OCI-LY3 (cell line): Measurements from ENCODE around the gene PDIA5.

ENCODE experiments used
- H2AFZ ChIP-seq: fragments of 200-600, 300-600 bp; shearing (Covaris generic); 2 replicates; pipeline ENCODE4 v1.6.0; 2014; ENCODE audit warnings: antibody characterized with exemption, low read depth, low read length
- H3K27ac ChIP-seq: fragments of 200-600, 300-600 bp; sonication (generic); 2 replicates; pipeline ENCODE4 v1.5.1; 2014; ENCODE audit warnings: mild to moderate bottlenecking, low read length, moderate library complexity, mixed read lengths
- H3K27me3 ChIP-seq: fragments of 200-600, 300-600 bp; sonication (generic); 2 replicates; pipeline ENCODE4 v1.6.1; 2014; ENCODE audit warnings: low read depth, low read length, mixed read lengths
- H3K36me3 ChIP-seq: fragments of 200-600, 300-600 bp; sonication (generic); replicated peaks from 2 replicates; pipeline ENCODE3; 2014; ENCODE audit warnings: low read depth, low read length, mixed read lengths
- H3K4me1 ChIP-seq: fragments of 300-600, 200-600 bp; sonication (generic); 2 replicates; pipeline ENCODE4 v1.6.1; 2014; ENCODE audit warnings: low read length, mixed read lengths
- H3K4me2 ChIP-seq: fragments of 200-600, 300-600 bp; sonication (generic); 2 replicates; pipeline ENCODE4 v1.6.1; 2014; ENCODE audit warnings: low read length, mixed read lengths
- H3K4me3 ChIP-seq: fragments of 300-600, 200-600 bp; sonication (generic); 2 replicates; pipeline ENCODE4 v1.5.1; 2014; ENCODE audit warnings: antibody characterized with exemption, mild to moderate bottlenecking, low read length, moderate library complexity
- H3K79me2 ChIP-seq: fragments of 300-600, 200-600 bp; shearing (Covaris generic); 2 replicates; pipeline ENCODE4 v1.6.1; 2014; ENCODE audit warnings: mild to moderate bottlenecking, low read length, mixed read lengths
- H3K9ac ChIP-seq: fragments of 300-600, 200-600 bp; shearing (Covaris generic); 2 replicates; pipeline ENCODE4 v1.6.0; 2014; ENCODE audit warnings: mild to moderate bottlenecking, low read length, moderate library complexity
- H3K9me3 ChIP-seq: fragments of 200-600, 300-600 bp; shearing (Covaris generic); 2 replicates; pipeline ENCODE4 v1.6.1; 2014; ENCODE audit warnings: low read length, mixed read lengths; ENCODE audit not compliant: insufficient read depth
- H4K20me1 ChIP-seq: fragments of 200-600, 300-600 bp; sonication (generic); 2 replicates; pipeline ENCODE4 v1.6.1; 2016; ENCODE audit warnings: low read length, mixed read lengths; ENCODE audit not compliant: insufficient read depth
- EZH2phosphoT487 ChIP-seq: fragments of 200-600 bp; shearing (Covaris generic); IDR thresholded peaks from 2 replicates; pipeline ENCODE4 v1.6.1; 2018; ENCODE audit warnings: antibody characterized with exemption, mixed run types, low read depth
- TF ChIP-seq, protein P1 (sequence below): fragments of 200-600, 300-600 bp; sonication (generic); IDR thresholded peaks from 2 replicates; pipeline ENCODE4 v1.5.1; 2014; ENCODE audit warnings: antibody characterized with exemption, low read length, low read depth

The PDIA5 gene

GRCh38 chr3:123152687-123153086 is 85.9 kb downstream of the PDIA5 start:
- Histone ChIP-seq H4K20me1 (no peaks in the 10 kb centered on the region), H3K27ac (peak overlapping the region; percentile 67), H3K4me3 (no peak overlapping the region), H3K4me2 (peak overlapping the region; percentile 38), H3K9me3 (no peaks in the 10 kb centered on the region), H3K36me3 (peaks cover 35% of the 10 kb centered on the region), H3K4me1 (peaks cover 22% of the 10 kb centered on the region), H3K9ac (peak overlapping the region; percentile 16; the same call in 1 of the 2 replicates), H2AFZ (no peak overlapping the region), H3K27me3 (no peaks in the 10 kb centered on the region), H3K79me2 (no peaks in the 10 kb centered on the region)
- TF ChIP-seq EZH2phosphoT487, result no peak
- TF ChIP-seq, protein P1, sequence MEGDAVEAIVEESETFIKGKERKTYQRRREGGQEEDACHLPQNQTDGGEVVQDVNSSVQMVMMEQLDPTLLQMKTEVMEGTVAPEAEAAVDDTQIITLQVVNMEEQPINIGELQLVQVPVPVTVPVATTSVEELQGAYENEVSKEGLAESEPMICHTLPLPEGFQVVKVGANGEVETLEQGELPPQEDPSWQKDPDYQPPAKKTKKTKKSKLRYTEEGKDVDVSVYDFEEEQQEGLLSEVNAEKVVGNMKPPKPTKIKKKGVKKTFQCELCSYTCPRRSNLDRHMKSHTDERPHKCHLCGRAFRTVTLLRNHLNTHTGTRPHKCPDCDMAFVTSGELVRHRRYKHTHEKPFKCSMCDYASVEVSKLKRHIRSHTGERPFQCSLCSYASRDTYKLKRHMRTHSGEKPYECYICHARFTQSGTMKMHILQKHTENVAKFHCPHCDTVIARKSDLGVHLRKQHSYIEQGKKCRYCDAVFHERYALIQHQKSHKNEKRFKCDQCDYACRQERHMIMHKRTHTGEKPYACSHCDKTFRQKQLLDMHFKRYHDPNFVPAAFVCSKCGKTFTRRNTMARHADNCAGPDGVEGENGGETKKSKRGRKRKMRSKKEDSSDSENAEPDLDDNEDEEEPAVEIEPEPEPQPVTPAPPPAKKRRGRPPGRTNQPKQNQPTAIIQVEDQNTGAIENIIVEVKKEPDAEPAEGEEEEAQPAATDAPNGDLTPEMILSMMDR, result no peak

DNA sequence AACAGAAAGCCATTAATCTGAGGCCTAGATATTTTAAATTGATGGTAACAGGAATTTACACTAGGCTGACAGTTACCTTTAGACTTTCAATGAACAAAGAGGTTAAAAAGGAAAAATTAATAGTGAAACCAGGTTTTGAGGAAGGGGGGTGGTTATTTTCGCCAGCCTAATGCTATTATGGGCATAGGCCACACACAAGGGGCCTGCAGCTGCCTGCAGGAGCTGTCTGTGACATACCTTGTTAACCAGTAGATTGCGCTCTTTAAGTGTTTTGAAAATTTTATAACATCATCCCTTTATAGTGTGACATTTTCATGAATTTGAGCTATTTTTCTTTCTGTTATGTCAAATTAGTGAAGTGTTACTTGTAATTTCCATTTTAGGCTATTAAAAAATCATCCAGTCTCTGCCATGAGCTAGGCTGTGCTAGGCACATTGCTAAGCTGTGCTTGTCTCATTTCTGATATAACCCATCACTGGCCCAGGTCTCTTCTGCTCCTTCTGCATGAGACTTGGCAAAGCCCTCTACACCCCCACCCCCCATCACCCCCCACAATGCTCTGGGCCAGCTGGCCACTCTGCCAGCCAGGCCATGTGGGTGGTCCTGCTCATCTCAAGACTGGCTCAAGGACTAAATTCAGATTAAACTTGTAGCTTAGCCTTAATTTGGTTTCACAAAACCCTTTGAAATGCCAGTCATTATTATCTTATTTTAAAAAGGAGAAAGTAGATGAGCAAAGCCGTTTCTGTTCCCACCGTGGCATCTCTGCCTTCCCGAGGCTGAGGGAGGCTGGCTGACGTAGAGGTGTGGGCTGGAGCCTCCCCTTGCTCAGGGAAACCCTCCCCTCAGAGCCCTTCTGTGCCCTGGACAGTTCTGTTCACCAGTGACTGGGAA is 86.5 kb downstream of the PDIA5 start:
- no peak overlapping the region for H2AFZ ChIP-seq
- H3K27me3 ChIP-seq, result no peaks in the 10 kb centered on the region
- peak overlapping the region; percentile 67 for H3K27ac ChIP-seq
- no peak overlapping the region for H3K4me3 ChIP-seq
- peaks cover 38% of the 10 kb centered on the region for H3K36me3 ChIP-seq
- no peaks in the 10 kb centered on the region for H3K79me2 ChIP-seq
- H4K20me1 ChIP-seq, result no peaks in the 10 kb centered on the region
- no peak for TF ChIP-seq EZH2phosphoT487
- TF ChIP-seq, protein P1, result peak; percentile 31
- H3K9ac ChIP-seq, result peak overlapping the region; percentile 16; the same call in 1 of the 2 replicates
- peaks cover 27% of the 10 kb centered on the region for H3K4me1 ChIP-seq
- H3K9me3 ChIP-seq, result no peaks in the 10 kb centered on the region
- peak overlapping the region; percentile 38 for H3K4me2 ChIP-seq

DNA sequence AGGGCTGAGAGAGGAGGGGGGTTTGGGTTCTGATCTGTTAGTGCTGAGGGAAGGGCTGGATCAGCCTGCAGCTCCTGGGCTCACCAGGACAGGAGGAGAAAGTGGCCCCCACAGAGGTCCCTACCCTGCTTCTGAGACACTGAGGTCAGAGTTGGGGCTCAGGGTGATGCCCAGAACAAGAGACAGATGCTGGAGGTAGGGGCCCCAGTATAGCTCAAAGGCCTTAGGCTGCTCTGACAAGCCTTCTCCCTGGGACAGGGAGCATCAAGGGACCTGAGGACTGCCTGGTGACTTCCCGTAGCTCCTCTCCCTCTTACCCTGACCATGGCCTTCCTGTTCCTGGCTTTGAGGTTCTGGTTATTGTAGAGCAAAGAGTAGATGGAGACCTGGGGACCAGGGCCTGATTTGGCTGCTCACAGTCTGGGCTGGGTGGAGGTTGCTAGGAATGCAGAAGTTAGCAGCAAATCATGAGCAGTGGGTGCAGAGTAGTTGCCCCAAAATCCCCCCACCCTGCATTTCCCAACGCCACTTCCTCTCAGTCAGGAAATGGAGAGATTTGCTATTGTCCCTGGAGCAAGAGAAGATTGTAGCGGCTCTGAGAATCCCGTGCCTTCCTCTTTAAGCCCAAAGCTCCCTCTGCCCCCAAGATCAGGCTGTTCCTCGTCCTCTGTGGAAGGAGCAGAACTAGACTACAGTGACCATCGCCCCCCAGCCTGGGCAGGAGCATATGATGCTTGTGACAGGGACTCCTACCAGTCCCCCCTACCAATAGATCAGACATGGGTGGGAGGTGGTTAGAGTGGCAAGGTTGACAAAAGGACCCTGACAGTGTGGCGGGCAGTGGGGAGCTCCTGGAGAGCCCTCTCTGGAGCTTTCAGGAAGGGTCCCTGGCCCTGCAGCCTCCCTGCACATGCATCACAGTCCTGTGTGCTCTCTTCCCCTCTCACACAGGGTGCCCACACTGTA is 87.5 kb downstream of the PDIA5 start:
- H3K36me3 ChIP-seq, result peaks cover 35% of the 10 kb centered on the region
- H3K9me3 ChIP-seq, result no peaks in the 10 kb centered on the region
- no peaks in the 10 kb centered on the region for H3K79me2 ChIP-seq
- no peaks in the 10 kb centered on the region for H4K20me1 ChIP-seq
- H3K4me3 ChIP-seq, result no peak overlapping the region
- TF ChIP-seq EZH2phosphoT487, result no peak
- TF ChIP-seq, protein P1, result no peak
- peaks cover 27% of the 10 kb centered on the region for H3K4me1 ChIP-seq
- no peak overlapping the region for H3K4me2 ChIP-seq
- H2AFZ ChIP-seq, result no peak overlapping the region
- H3K27ac ChIP-seq, result peak overlapping the region; percentile 67
- no peak overlapping the region for H3K9ac ChIP-seq
- H3K27me3 ChIP-seq, result no peaks in the 10 kb centered on the region
